ENCODE measurements around the gene FAM174C.

GRCh38 chr19:1312767-1313694 lies 37.7 kb downstream of the FAM174C start:
- TF ChIP-seq CTCF (IDR thresholded peaks at IDR 0.05; ENCODE audit: control extremely low read depth in 1 of 3, insufficient read depth in 1 of 3, low read depth in 1 of 3, low read length in 3 of 3) (no peak), PHF8 (conservative IDR thresholded peaks at IDR 0.05; ENCODE audit: low read depth, low read length) (no peak), BRCA1 (IDR thresholded peaks at IDR 0.05; ENCODE audit: low read depth, low read length) (no peak), POLR2A (IDR thresholded peaks at IDR 0.05; ENCODE audit: control extremely low read depth in 1 of 2, low read depth in 2 of 2, low read length in 2 of 2) (no peak)
- TF ChIP-seq, protein P1, sequence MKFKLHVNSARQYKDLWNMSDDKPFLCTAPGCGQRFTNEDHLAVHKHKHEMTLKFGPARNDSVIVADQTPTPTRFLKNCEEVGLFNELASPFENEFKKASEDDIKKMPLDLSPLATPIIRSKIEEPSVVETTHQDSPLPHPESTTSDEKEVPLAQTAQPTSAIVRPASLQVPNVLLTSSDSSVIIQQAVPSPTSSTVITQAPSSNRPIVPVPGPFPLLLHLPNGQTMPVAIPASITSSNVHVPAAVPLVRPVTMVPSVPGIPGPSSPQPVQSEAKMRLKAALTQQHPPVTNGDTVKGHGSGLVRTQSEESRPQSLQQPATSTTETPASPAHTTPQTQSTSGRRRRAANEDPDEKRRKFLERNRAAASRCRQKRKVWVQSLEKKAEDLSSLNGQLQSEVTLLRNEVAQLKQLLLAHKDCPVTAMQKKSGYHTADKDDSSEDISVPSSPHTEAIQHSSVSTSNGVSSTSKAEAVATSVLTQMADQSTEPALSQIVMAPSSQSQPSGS (IDR thresholded peaks at IDR 0.05; ENCODE audit: low read length): no peak

Data from H1 (cell line).